PFSK-1 (cell line): ENCODE measurements around the gene KTN1.

Experiments used
- FOXP2 ChIP-seq: optimal IDR thresholded peaks from 2 replicates; pipeline ENCODE3; 2011; ENCODE audit warnings: borderline replicate concordance, control low read depth, inconsistent platforms; ENCODE audit not compliant: insufficient read depth; ENCODE audit errors: extremely low read length, extremely low read depth
- POLR2AphosphoS5 ChIP-seq: IDR thresholded peaks from 2 replicates; pipeline ENCODE4 v1.6.1; 2012; ENCODE audit warnings: low read depth, mild to moderate bottlenecking, control low read depth, low read length, moderate library complexity
- REST ChIP-seq, 2 experiments: IDR thresholded peaks; 2 replicates each; pipeline versions ENCODE4 v1.6.1 to v1.8.0; 2011 to 2012; ENCODE audit warnings: low read depth in 2 of 2, low read length in 2 of 2, control low read depth in 1 of 2, inconsistent platforms in 1 of 2, mild to moderate bottlenecking in 1 of 2, moderate library complexity in 1 of 2; ENCODE audit not compliant: insufficient read depth in 1 of 2
- SIN3A ChIP-seq: IDR thresholded peaks from 2 replicates; pipeline ENCODE4 v1.6.1; 2012; ENCODE audit warnings: mild to moderate bottlenecking, low read length, moderate library complexity, borderline replicate concordance; ENCODE audit not compliant: insufficient read depth
- TAF1 ChIP-seq: IDR thresholded peaks from 2 replicates; pipeline ENCODE4 v1.6.1; 2012; ENCODE audit warnings: low read length, control low read depth, borderline replicate concordance; ENCODE audit not compliant: insufficient read depth

The KTN1 gene

GRCh38 chr14:55650992-55651391 lies 71.0 kb downstream of the KTN1 start:
- TF ChIP-seq TAF1, result no peak
- no peak for TF ChIP-seq REST (IDR thresholded peaks at IDR 0.05; ENCODE audit: insufficient read depth in 1 of 2, low read depth in 2 of 2, low read length in 2 of 2)
- TF ChIP-seq SIN3A, result no peak
- TF ChIP-seq FOXP2, result no peak
- TF ChIP-seq POLR2AphosphoS5, result no peak

- TF ChIP-seq POLR2AphosphoS5 (no peak), FOXP2 (no peak), SIN3A (no peak), TAF1 (no peak), REST (IDR thresholded peaks at IDR 0.05; ENCODE audit: insufficient read depth in 1 of 2, low read depth in 2 of 2, low read length in 2 of 2) (no peak)
Measured at GRCh38 chr14:55654243-55654642, 74.2 kb downstream of the KTN1 start.

GRCh38 chr14:55661029-55661428 lies 81.0 kb downstream of the KTN1 start:
- TF ChIP-seq TAF1 (no peak), SIN3A (no peak), REST (IDR thresholded peaks at IDR 0.05; ENCODE audit: insufficient read depth in 1 of 2, low read depth in 2 of 2, low read length in 2 of 2) (no peak), FOXP2 (no peak), POLR2AphosphoS5 (no peak)

GRCh38 chr14:55662752-55663151 lies 82.7 kb downstream of the KTN1 start:
- TF ChIP-seq TAF1 (no peak), SIN3A (no peak), REST (IDR thresholded peaks at IDR 0.05; ENCODE audit: insufficient read depth in 1 of 2, low read depth in 2 of 2, low read length in 2 of 2) (no peak), POLR2AphosphoS5 (no peak), FOXP2 (no peak)

GRCh38 chr14:55665067-55665675 lies 85.2 kb downstream of the KTN1 start:
- TF ChIP-seq REST (IDR thresholded peaks at IDR 0.05; ENCODE audit: insufficient read depth in 1 of 2, low read depth in 2 of 2, low read length in 2 of 2) (no peak), TAF1 (no peak), POLR2AphosphoS5 (no peak), FOXP2 (no peak), SIN3A (no peak)
